ENCODE measurements around the gene PFN4. TPM values are rescaled to one million over a fixed set of nuclear protein-coding genes. Genes with fewer than 3 reads are reported as not detected.

PFN4 gene
- polyA plus RNA-seq, result 1.3 TPM
- long read RNA-seq, donor 1, result 0 reads
- long read RNA-seq, donor 2, result 0 reads
- long read RNA-seq, donor 3, result 0 reads
- long read RNA-seq, donor 4, result 0 reads
- long read RNA-seq, donor 5, result 0 reads
- long read RNA-seq, donor 6, result 0 reads
- long read RNA-seq, donor 7, result 0 reads
- long read RNA-seq, donor 8, result 0 reads
- long read RNA-seq, donor 9, result 0 reads
- long read RNA-seq, donor 10, result 0 reads
- long read RNA-seq, donor 11, result 0 reads

- H3K9me3 ChIP-seq (ENCODE audit: control insufficient read depth, low read depth, low read length), result no peaks in the 10 kb centered on the region
- H3K27ac ChIP-seq (ENCODE audit: low read length), result peak within 1 kb of the TSS; percentile 89
- peak within 1 kb of the TSS; percentile 87 for H3K4me3 ChIP-seq (ENCODE audit: low read length)
- no peaks in the 10 kb centered on the region for H3K36me3 ChIP-seq (ENCODE audit: control insufficient read depth, insufficient read depth, low read length)
- no CpG with 5 or more reads among the region's 103 CpGs for WGBS (ENCODE audit: insufficient coverage, low lambda C conversion rate)
- no peaks in the 10 kb centered on the region for H3K4me1 ChIP-seq (ENCODE audit: control insufficient read depth, insufficient read depth, low read length)
- DNase-seq, result peak; percentile 75 to 91
- H3K27me3 ChIP-seq (ENCODE audit: control insufficient read depth, insufficient read depth, low read length), result no peaks in the 10 kb centered on the region
Observed at GRCh38 chr2:24123195-24123921, at the start of gene PFN4, which contains the start of gene FAM228B. TSS of gene PFN4 (minus strand) at chr2:24123334. CDS start at chr2:24122535, 799 bp downstream. TSS of gene FAM228B (plus strand) at chr2:24123469. CDS start at chr2:24124362, 893 bp downstream.

GRCh38 chr2:24169023-24169422 is 45.9 kb upstream of the PFN4 start:
- DNase-seq, result no peak
- Histone ChIP-seq H3K27me3 (ENCODE audit: control insufficient read depth, insufficient read depth, low read length) (no peaks in the 10 kb centered on the region), H3K36me3 (ENCODE audit: control insufficient read depth, insufficient read depth, low read length) (no peaks in the 10 kb centered on the region), H3K4me3 (ENCODE audit: low read length) (no peak overlapping the region), H3K4me1 (ENCODE audit: control insufficient read depth, insufficient read depth, low read length) (no peaks in the 10 kb centered on the region), H3K27ac (ENCODE audit: low read length) (no peak overlapping the region), H3K9me3 (ENCODE audit: control insufficient read depth, low read depth, low read length) (no peaks in the 10 kb centered on the region)
- no CpG with 5 or more reads among the region's 5 CpGs for WGBS (ENCODE audit: insufficient coverage, low lambda C conversion rate)

- 89% methylated on average over 1 of the region's 8 CpGs for WGBS (ENCODE audit: insufficient coverage, low lambda C conversion rate)
- no peaks in the 10 kb centered on the region for H3K27me3 ChIP-seq (ENCODE audit: control insufficient read depth, insufficient read depth, low read length)
- no peak overlapping the region for H3K4me3 ChIP-seq (ENCODE audit: low read length)
- H3K36me3 ChIP-seq (ENCODE audit: control insufficient read depth, insufficient read depth, low read length), result no peaks in the 10 kb centered on the region
- no peak overlapping the region for H3K27ac ChIP-seq (ENCODE audit: low read length)
- H3K4me1 ChIP-seq (ENCODE audit: control insufficient read depth, insufficient read depth, low read length), result no peaks in the 10 kb centered on the region
- no peaks in the 10 kb centered on the region for H3K9me3 ChIP-seq (ENCODE audit: control insufficient read depth, low read depth, low read length)
- DNase-seq, result no peak
Observed at GRCh38 chr2:24164416-24164973, 41.4 kb upstream of the PFN4 start.

GRCh38 chr2:24163601-24164000 is 40.5 kb upstream of the PFN4 start:
- no peaks in the 10 kb centered on the region for H3K9me3 ChIP-seq (ENCODE audit: control insufficient read depth, low read depth, low read length)
- 93% methylated on average over 2 of the region's 2 CpGs for WGBS (ENCODE audit: insufficient coverage, low lambda C conversion rate)
- H3K4me1 ChIP-seq (ENCODE audit: control insufficient read depth, insufficient read depth, low read length), result no peaks in the 10 kb centered on the region
- no peaks in the 10 kb centered on the region for H3K36me3 ChIP-seq (ENCODE audit: control insufficient read depth, insufficient read depth, low read length)
- no peak for DNase-seq
- no peak overlapping the region for H3K27ac ChIP-seq (ENCODE audit: low read length)
- H3K27me3 ChIP-seq (ENCODE audit: control insufficient read depth, insufficient read depth, low read length), result no peaks in the 10 kb centered on the region
- no peak overlapping the region for H3K4me3 ChIP-seq (ENCODE audit: low read length)

GRCh38 chr2:24163186-24163585 is 40.1 kb upstream of the PFN4 start:
- WGBS (ENCODE audit: insufficient coverage, low lambda C conversion rate), result no CpG with 5 or more reads among the region's 3 CpGs
- Histone ChIP-seq H3K4me3 (ENCODE audit: low read length) (no peak overlapping the region), H3K36me3 (ENCODE audit: control insufficient read depth, insufficient read depth, low read length) (no peaks in the 10 kb centered on the region), H3K9me3 (ENCODE audit: control insufficient read depth, low read depth, low read length) (no peaks in the 10 kb centered on the region), H3K27ac (ENCODE audit: low read length) (no peak overlapping the region), H3K4me1 (ENCODE audit: control insufficient read depth, insufficient read depth, low read length) (no peaks in the 10 kb centered on the region), H3K27me3 (ENCODE audit: control insufficient read depth, insufficient read depth, low read length) (no peaks in the 10 kb centered on the region)
- DNase-seq, result no peak

- no peaks in the 10 kb centered on the region for H3K36me3 ChIP-seq (ENCODE audit: control insufficient read depth, insufficient read depth, low read length)
- no peaks in the 10 kb centered on the region for H3K27me3 ChIP-seq (ENCODE audit: control insufficient read depth, insufficient read depth, low read length)
- no peak overlapping the region for H3K27ac ChIP-seq (ENCODE audit: low read length)
- H3K9me3 ChIP-seq (ENCODE audit: control insufficient read depth, low read depth, low read length), result no peaks in the 10 kb centered on the region
- no peak for DNase-seq
- H3K4me1 ChIP-seq (ENCODE audit: control insufficient read depth, insufficient read depth, low read length), result no peaks in the 10 kb centered on the region
- no peak overlapping the region for H3K4me3 ChIP-seq (ENCODE audit: low read length)
- WGBS (ENCODE audit: insufficient coverage, low lambda C conversion rate), result no CpG with 5 or more reads among the region's 1 CpG
Observed at GRCh38 chr2:24162494-24162893, 39.4 kb upstream of the PFN4 start.

GRCh38 chr2:24160761-24161160 is 37.6 kb upstream of the PFN4 start:
- H3K27ac ChIP-seq (ENCODE audit: low read length), result no peak overlapping the region
- no peak for DNase-seq
- H3K4me3 ChIP-seq (ENCODE audit: low read length), result no peak overlapping the region
- H3K27me3 ChIP-seq (ENCODE audit: control insufficient read depth, insufficient read depth, low read length), result no peaks in the 10 kb centered on the region
- H3K4me1 ChIP-seq (ENCODE audit: control insufficient read depth, insufficient read depth, low read length), result no peaks in the 10 kb centered on the region
- no peaks in the 10 kb centered on the region for H3K9me3 ChIP-seq (ENCODE audit: control insufficient read depth, low read depth, low read length)
- no peaks in the 10 kb centered on the region for H3K36me3 ChIP-seq (ENCODE audit: control insufficient read depth, insufficient read depth, low read length)

GRCh38 chr2:24159708-24160107 is 36.6 kb upstream of the PFN4 start:
- Histone ChIP-seq H3K27ac (ENCODE audit: low read length) (no peak overlapping the region), H3K9me3 (ENCODE audit: control insufficient read depth, low read depth, low read length) (no peaks in the 10 kb centered on the region), H3K4me3 (ENCODE audit: low read length) (no peak overlapping the region), H3K4me1 (ENCODE audit: control insufficient read depth, insufficient read depth, low read length) (no peaks in the 10 kb centered on the region), H3K36me3 (ENCODE audit: control insufficient read depth, insufficient read depth, low read length) (no peaks in the 10 kb centered on the region), H3K27me3 (ENCODE audit: control insufficient read depth, insufficient read depth, low read length) (no peaks in the 10 kb centered on the region)
- 73% methylated on average over 2 of the region's 4 CpGs for WGBS (ENCODE audit: insufficient coverage, low lambda C conversion rate)
- DNase-seq, result no peak

- Histone ChIP-seq H3K36me3 (ENCODE audit: control insufficient read depth, insufficient read depth, low read length) (no peaks in the 10 kb centered on the region), H3K27ac (ENCODE audit: low read length) (no peak overlapping the region), H3K4me1 (ENCODE audit: control insufficient read depth, insufficient read depth, low read length) (peaks cover 6% of the 10 kb centered on the region), H3K9me3 (ENCODE audit: control insufficient read depth, low read depth, low read length) (no peaks in the 10 kb centered on the region), H3K4me3 (ENCODE audit: low read length) (no peak overlapping the region), H3K27me3 (ENCODE audit: control insufficient read depth, insufficient read depth, low read length) (no peaks in the 10 kb centered on the region)
- no peak for DNase-seq
- WGBS (ENCODE audit: insufficient coverage, low lambda C conversion rate), result 60% methylated on average over 1 of the region's 5 CpGs
Observed at GRCh38 chr2:24158131-24158530, 35.0 kb upstream of the PFN4 start.

- H3K4me1 ChIP-seq (ENCODE audit: control insufficient read depth, insufficient read depth, low read length), result peaks cover 14% of the 10 kb centered on the region
- no peaks in the 10 kb centered on the region for H3K9me3 ChIP-seq (ENCODE audit: control insufficient read depth, low read depth, low read length)
- peak; percentile 42 to 69 for DNase-seq
- H3K36me3 ChIP-seq (ENCODE audit: control insufficient read depth, insufficient read depth, low read length), result peaks cover 2% of the 10 kb centered on the region
- H3K27me3 ChIP-seq (ENCODE audit: control insufficient read depth, insufficient read depth, low read length), result no peaks in the 10 kb centered on the region
- H3K4me3 ChIP-seq (ENCODE audit: low read length), result no peak overlapping the region
- WGBS (ENCODE audit: insufficient coverage, low lambda C conversion rate), result no CpG with 5 or more reads among the region's 4 CpGs
- no peak overlapping the region for H3K27ac ChIP-seq (ENCODE audit: low read length)
Observed at GRCh38 chr2:24153478-24153877, 30.3 kb upstream of the PFN4 start.
